Astrocyte (in vitro differentiated cells and primary cell): ENCODE results near the gene INPP5F. TPM values are rescaled to one million over a fixed set of nuclear protein-coding genes. Genes with fewer than 3 reads are reported as not detected.

Experiments used
- DNase-seq: peaks from one replicate; pipeline ENCODE4 v3.0.0-alpha.2; 2010; ENCODE audit warnings: low read depth
- FAIRE-seq: peaks from 2 replicates; lab custom pipeline; 2011; peaks lifted over from hg19 to GRCh38; lab: Jason Lieb, UNC
- H2AFZ ChIP-seq: 2 replicates; pipeline ENCODE4 v1.6.0; 2012; ENCODE audit warnings: low read depth, low read length, inconsistent platforms
- H3K27ac ChIP-seq: 2 replicates; pipeline ENCODE4 v1.5.1; 2011; ENCODE audit warnings: low read depth, low read length, inconsistent platforms
- H3K27me3 ChIP-seq: 2 replicates; pipeline ENCODE4 v1.6.0; 2011; ENCODE audit warnings: low read length, inconsistent platforms; ENCODE audit not compliant: insufficient read depth
- H3K36me3 ChIP-seq: 2 replicates; pipeline ENCODE4 v1.5.1; 2011; ENCODE audit warnings: low read length, inconsistent platforms; ENCODE audit not compliant: insufficient read depth
- H3K4me1 ChIP-seq: 2 replicates; pipeline ENCODE4 v1.5.1; 2011; ENCODE audit warnings: low read length, inconsistent platforms; ENCODE audit not compliant: insufficient read depth
- H3K4me2 ChIP-seq: 2 replicates; pipeline ENCODE4 v1.6.0; 2012; ENCODE audit warnings: low read length, inconsistent platforms
- H3K4me3 ChIP-seq: 2 replicates; pipeline ENCODE4 v1.5.1; 2011; ENCODE audit warnings: low read depth, mild to moderate bottlenecking, low read length, inconsistent platforms; ENCODE audit not compliant: insufficient read depth
- H3K79me2 ChIP-seq: 2 replicates; pipeline ENCODE4 v1.6.0; 2012; ENCODE audit warnings: mild to moderate bottlenecking, low read length, inconsistent platforms; ENCODE audit not compliant: insufficient read depth
- H3K9ac ChIP-seq: 2 replicates; pipeline ENCODE4 v1.6.0; 2012; ENCODE audit warnings: mild to moderate bottlenecking, low read length, inconsistent platforms
- H3K9me3 ChIP-seq: 2 replicates; pipeline ENCODE4 v1.5.1; 2012; ENCODE audit warnings: low read depth, mild to moderate bottlenecking, low read length, inconsistent platforms; ENCODE audit not compliant: insufficient read depth
- H4K20me1 ChIP-seq: 2 replicates; pipeline ENCODE4 v1.6.0; 2012; ENCODE audit warnings: low read length, inconsistent platforms; ENCODE audit not compliant: insufficient read depth
- H3K27ac Mint-ChIP-seq: one replicate; pipeline ENCODE4 v1.8.0; 2021; ENCODE audit warnings: mild to moderate bottlenecking, mixed read lengths; ENCODE audit not compliant: unreplicated experiment
- H3K27me3 Mint-ChIP-seq: one replicate; pipeline ENCODE4 v1.8.0; 2021; ENCODE audit warnings: low read depth, mixed read lengths; ENCODE audit not compliant: unreplicated experiment
- H3K36me3 Mint-ChIP-seq: one replicate; pipeline ENCODE4 v1.8.0; 2021; ENCODE audit warnings: low read depth, mixed read lengths; ENCODE audit not compliant: unreplicated experiment
- H3K4me1 Mint-ChIP-seq: one replicate; pipeline ENCODE4 v1.8.0; 2021; ENCODE audit warnings: low read depth, mixed read lengths; ENCODE audit not compliant: unreplicated experiment
- H3K4me3 Mint-ChIP-seq: one replicate; pipeline ENCODE4 v1.8.0; 2021; ENCODE audit warnings: mild to moderate bottlenecking, moderate library complexity, mixed read lengths; ENCODE audit not compliant: unreplicated experiment
- H3K9me3 Mint-ChIP-seq: one replicate; pipeline ENCODE4 v1.8.0; 2021; ENCODE audit warnings: mild to moderate bottlenecking, mixed read lengths; ENCODE audit not compliant: unreplicated experiment
- CTCF ChIP-seq: IDR thresholded peaks from 2 replicates; pipeline ENCODE4 v1.5.1; 2011; ENCODE audit warnings: low read depth, mild to moderate bottlenecking, inconsistent platforms, low read length, moderate library complexity; ENCODE audit not compliant: insufficient read depth
- EZH2 ChIP-seq: IDR thresholded peaks from 2 replicates; pipeline ENCODE4 v1.6.1; 2012; ENCODE audit warnings: mild to moderate bottlenecking, low read length, inconsistent platforms; ENCODE audit not compliant: insufficient read depth
- total RNA-seq: library from RNA; stranded (reverse); gene quantifications from 2 replicates; pipeline ENCODE4 v1.2.1, GENCODE V29; 2021

Gene INPP5F
- total RNA-seq, 1 donor from 2014 or later: 101 TPM

- peaks cover 39% of the 10 kb centered on the region for H3K4me1 ChIP-seq
- no peak overlapping the region for H3K27ac Mint-ChIP-seq
- peak overlapping the region; percentile 66 for H3K27ac ChIP-seq
- peak overlapping the region; percentile 14 for H3K9ac ChIP-seq
- H3K36me3 Mint-ChIP-seq: peaks cover 13% of the 10 kb centered on the region
- peak overlapping the region; percentile 74 for H3K4me2 ChIP-seq
- peaks cover 16% of the 10 kb centered on the region for H3K36me3 ChIP-seq
- no peaks in the 10 kb centered on the region for H3K9me3 ChIP-seq
- FAIRE-seq (no peak), DNase-seq (peak; percentile 51)
- peaks cover 14% of the 10 kb centered on the region for H3K79me2 ChIP-seq
- peaks cover 24% of the 10 kb centered on the region for H4K20me1 ChIP-seq
- no peaks in the 10 kb centered on the region for H3K27me3 Mint-ChIP-seq
- no peaks in the 10 kb centered on the region for H3K9me3 Mint-ChIP-seq
- TF ChIP-seq CTCF (no peak), EZH2 (no peak)
- no peak overlapping the region for H3K4me3 Mint-ChIP-seq
- H3K4me1 Mint-ChIP-seq: peaks cover 19% of the 10 kb centered on the region
- no peaks in the 10 kb centered on the region for H3K27me3 ChIP-seq
- H2AFZ ChIP-seq: no peak overlapping the region
- peak overlapping the region; percentile 15 for H3K4me3 ChIP-seq
Observed at GRCh38 chr10:119680650-119681081, 45.2 kb upstream of the INPP5F start.

GRCh38 chr10:119686465-119687191, 39.2 kb upstream of the INPP5F start:
- H3K36me3 ChIP-seq: no peaks in the 10 kb centered on the region
- peak overlapping the region; percentile 84 for H3K27ac Mint-ChIP-seq
- H3K9me3 Mint-ChIP-seq: no peaks in the 10 kb centered on the region
- H2AFZ ChIP-seq: peak overlapping the region; percentile 57
- DNase-seq: peak; percentile 93
- H3K4me3 Mint-ChIP-seq: peak overlapping the region; percentile 71
- peaks cover 20% of the 10 kb centered on the region for H3K4me1 ChIP-seq
- H3K79me2 ChIP-seq: no peaks in the 10 kb centered on the region
- no peaks in the 10 kb centered on the region for H3K9me3 ChIP-seq
- H3K27me3 ChIP-seq: no peaks in the 10 kb centered on the region
- FAIRE-seq: no peak
- H3K36me3 Mint-ChIP-seq: no peaks in the 10 kb centered on the region
- H3K4me1 Mint-ChIP-seq: peaks cover 20% of the 10 kb centered on the region
- H4K20me1 ChIP-seq: no peaks in the 10 kb centered on the region
- TF ChIP-seq EZH2: no peak
- TF ChIP-seq CTCF: peak; percentile 70
- H3K27ac ChIP-seq: peak overlapping the region; percentile 85
- H3K27me3 Mint-ChIP-seq: peaks cover 6% of the 10 kb centered on the region
- peak overlapping the region; percentile 87 for H3K4me2 ChIP-seq
- H3K4me3 ChIP-seq: peak overlapping the region; percentile 35
- H3K9ac ChIP-seq: peak overlapping the region; percentile 73
